ENCODE results near the gene PLEKHN1.
"Not testable (repeated sequence)": the region's sequence is repeated elsewhere in the genome, so short reads cannot be mapped to it uniquely, and the experiment has no call there.

PLEKHN1 gene

GRCh38 chr1:1013105-1013921, 47.0 kb downstream of the PLEKHN1 start, which contains the start of gene ISG15:
TSS of gene ISG15 (plus strand) at chr1:1013497. CDS start at chr1:1013574, 77 bp downstream.
- Histone ChIP-seq H4K20me1 (ENCODE audit: low read depth, low read length) (no peaks in the 10 kb centered on the region), H3K36me3 (ENCODE audit: low read length) (no peaks in the 10 kb centered on the region), H3K9me3 (ENCODE audit: insufficient read depth, low read length) (no peaks in the 10 kb centered on the region), H3K9me2 (replicated peaks; ENCODE audit: insufficient read depth, low read length) (no peaks in the 10 kb centered on the region), H3K27ac (ENCODE audit: low read depth, low read length) (no peak within 1 kb of the TSS), H3K27me3 (ENCODE audit: low read length) (no peaks in the 10 kb centered on the region), H3K9ac (ENCODE audit: low read length) (peak within 1 kb of the TSS; percentile 33), H3K79me2 (ENCODE audit: insufficient read depth, low read length) (no peaks in the 10 kb centered on the region), H3F3A (ENCODE audit: insufficient read depth) (no peaks in the 10 kb centered on the region), H3K4me3 (ENCODE audit: insufficient read depth, low read length, poor library complexity, severe bottlenecking) (peak within 1 kb of the TSS; percentile 26), H3K4me2 (ENCODE audit: low read depth, low read length, poor library complexity, severe bottlenecking) (peak within 1 kb of the TSS; percentile 60), H2AFZ (ENCODE audit: low read depth, low read length, severe bottlenecking) (peak within 1 kb of the TSS; percentile 42)
- no peak for TF ChIP-seq CTCF (IDR thresholded peaks at IDR 0.05; ENCODE audit: insufficient read depth, low read length, poor library complexity, severe bottlenecking)
- TF ChIP-seq EZH2phosphoT487 (conservative IDR thresholded peaks at IDR 0.05; ENCODE audit: low read length), result no peak

DNA sequence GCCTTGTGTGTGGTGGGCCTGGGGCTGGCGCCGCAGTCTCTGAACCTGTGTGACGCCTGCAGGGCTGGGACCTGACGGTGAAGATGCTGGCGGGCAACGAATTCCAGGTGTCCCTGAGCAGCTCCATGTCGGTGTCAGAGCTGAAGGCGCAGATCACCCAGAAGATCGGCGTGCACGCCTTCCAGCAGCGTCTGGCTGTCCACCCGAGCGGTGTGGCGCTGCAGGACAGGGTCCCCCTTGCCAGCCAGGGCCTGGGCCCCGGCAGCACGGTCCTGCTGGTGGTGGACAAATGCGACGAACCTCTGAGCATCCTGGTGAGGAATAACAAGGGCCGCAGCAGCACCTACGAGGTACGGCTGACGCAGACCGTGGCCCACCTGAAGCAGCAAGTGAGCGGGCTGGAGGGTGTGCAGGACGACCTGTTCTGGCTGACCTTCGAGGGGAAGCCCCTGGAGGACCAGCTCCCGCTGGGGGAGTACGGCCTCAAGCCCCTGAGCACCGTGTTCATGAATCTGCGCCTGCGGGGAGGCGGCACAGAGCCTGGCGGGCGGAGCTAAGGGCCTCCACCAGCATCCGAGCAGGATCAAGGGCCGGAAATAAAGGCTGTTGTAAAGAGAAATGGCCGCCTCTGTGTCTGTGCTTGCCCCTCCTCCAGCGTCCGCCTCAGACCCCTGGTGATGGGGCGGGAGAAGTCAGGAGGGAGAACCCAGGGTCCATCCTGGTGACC, 47.8 kb downstream of the PLEKHN1 start:
- Histone ChIP-seq H3F3A (ENCODE audit: insufficient read depth) (no peaks in the 10 kb centered on the region), H3K79me2 (ENCODE audit: insufficient read depth, low read length) (no peaks in the 10 kb centered on the region), H3K27me3 (ENCODE audit: low read length) (no peaks in the 10 kb centered on the region), H3K4me3 (ENCODE audit: insufficient read depth, low read length, poor library complexity, severe bottlenecking) (peak overlapping the region; percentile 26), H3K9me2 (replicated peaks; ENCODE audit: insufficient read depth, low read length) (no peaks in the 10 kb centered on the region), H3K9ac (ENCODE audit: low read length) (peak overlapping the region; percentile 33), H4K20me1 (ENCODE audit: low read depth, low read length) (no peaks in the 10 kb centered on the region), H3K9me3 (ENCODE audit: insufficient read depth, low read length) (no peaks in the 10 kb centered on the region), H2AFZ (ENCODE audit: low read depth, low read length, severe bottlenecking) (no peak overlapping the region), H3K27ac (ENCODE audit: low read depth, low read length) (no peak overlapping the region), H3K4me2 (ENCODE audit: low read depth, low read length, poor library complexity, severe bottlenecking) (peak overlapping the region; percentile 60), H3K36me3 (ENCODE audit: low read length) (no peaks in the 10 kb centered on the region)
- TF ChIP-seq CTCF (IDR thresholded peaks at IDR 0.05; ENCODE audit: insufficient read depth, low read length, poor library complexity, severe bottlenecking) (no peak), EZH2phosphoT487 (conservative IDR thresholded peaks at IDR 0.05; ENCODE audit: low read length) (no peak)

DNA sequence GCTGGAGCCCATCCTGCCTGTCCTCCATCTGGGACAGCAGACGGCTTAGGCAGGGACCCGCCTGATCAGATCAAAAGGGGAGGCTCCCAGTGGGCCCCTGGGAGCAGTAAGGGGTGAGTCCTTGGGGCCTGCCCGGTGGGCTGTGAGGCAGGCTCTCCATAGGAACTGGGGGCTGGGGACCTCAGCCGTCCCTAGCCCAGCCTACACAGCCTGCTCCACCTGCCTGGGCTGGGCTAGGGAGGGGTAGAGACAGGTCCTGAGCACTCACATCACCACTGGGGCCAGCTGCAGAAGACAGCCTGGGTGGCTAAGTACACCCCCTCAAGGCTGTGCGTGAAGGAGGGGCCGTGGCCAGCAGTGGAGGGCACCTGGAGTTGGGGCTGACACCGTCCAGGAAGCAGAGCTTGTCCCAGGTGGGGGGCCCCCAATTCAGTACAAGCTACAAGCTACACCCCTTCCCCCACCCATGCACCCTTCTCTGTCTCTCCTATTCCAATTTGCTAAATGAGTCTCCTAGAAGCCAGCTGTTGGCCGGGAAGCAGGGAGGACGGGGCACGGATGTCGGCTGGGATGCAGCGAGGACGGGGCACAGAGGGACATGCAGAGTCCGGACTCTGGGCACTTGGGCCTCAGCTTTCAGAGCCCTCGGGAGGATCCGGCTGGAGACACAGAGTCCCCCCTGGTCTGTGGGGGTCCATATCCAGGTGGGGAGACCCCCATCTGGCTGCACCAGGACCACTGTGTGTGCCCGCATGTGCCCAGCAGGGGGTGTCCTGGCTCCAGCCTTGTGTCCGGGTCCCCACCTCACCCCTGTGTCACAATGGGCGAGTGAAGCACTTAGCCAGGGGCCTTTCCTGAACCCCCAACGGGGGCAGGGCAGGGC, 48.8 kb downstream of the PLEKHN1 start:
- no peak overlapping the region for H3K4me2 ChIP-seq (ENCODE audit: low read depth, low read length, poor library complexity, severe bottlenecking)
- TF ChIP-seq EZH2phosphoT487 (conservative IDR thresholded peaks at IDR 0.05; ENCODE audit: low read length), result no peak
- TF ChIP-seq CTCF (IDR thresholded peaks at IDR 0.05; ENCODE audit: insufficient read depth, low read length, poor library complexity, severe bottlenecking), result peak; percentile 22
- H4K20me1 ChIP-seq (ENCODE audit: low read depth, low read length), result no peaks in the 10 kb centered on the region
- no peaks in the 10 kb centered on the region for H3K27me3 ChIP-seq (ENCODE audit: low read length)
- no peaks in the 10 kb centered on the region for H3F3A ChIP-seq (ENCODE audit: insufficient read depth)
- H3K9ac ChIP-seq (ENCODE audit: low read length), result no peak overlapping the region
- H3K36me3 ChIP-seq (ENCODE audit: low read length), result no peaks in the 10 kb centered on the region
- no peak overlapping the region for H2AFZ ChIP-seq (ENCODE audit: low read depth, low read length, severe bottlenecking)
- H3K79me2 ChIP-seq (ENCODE audit: insufficient read depth, low read length), result no peaks in the 10 kb centered on the region
- no peaks in the 10 kb centered on the region for H3K9me3 ChIP-seq (ENCODE audit: insufficient read depth, low read length)
- H3K4me3 ChIP-seq (ENCODE audit: insufficient read depth, low read length, poor library complexity, severe bottlenecking), result no peak overlapping the region
- H3K27ac ChIP-seq (ENCODE audit: low read depth, low read length), result no peak overlapping the region
- no peaks in the 10 kb centered on the region for H3K9me2 ChIP-seq (replicated peaks; ENCODE audit: insufficient read depth, low read length)

GRCh38 chr1:1017397-1018320, 51.4 kb downstream of the PLEKHN1 start:
- H3F3A ChIP-seq (ENCODE audit: insufficient read depth); H3K36me3 ChIP-seq (ENCODE audit: low read length); H3K27me3 ChIP-seq (ENCODE audit: low read length); H4K20me1 ChIP-seq (ENCODE audit: low read depth, low read length); H3K9ac ChIP-seq (ENCODE audit: low read length); H3K9me2 ChIP-seq (replicated peaks; ENCODE audit: insufficient read depth, low read length); H3K4me2 ChIP-seq (ENCODE audit: low read depth, low read length, poor library complexity, severe bottlenecking); H3K9me3 ChIP-seq (ENCODE audit: insufficient read depth, low read length); H3K79me2 ChIP-seq (ENCODE audit: insufficient read depth, low read length); H3K4me3 ChIP-seq (ENCODE audit: insufficient read depth, low read length, poor library complexity, severe bottlenecking); H3K27ac ChIP-seq (ENCODE audit: low read depth, low read length); H2AFZ ChIP-seq (ENCODE audit: low read depth, low read length, severe bottlenecking): not testable (repeated sequence)

Data from SU-DHL-6 (cell line).